ENCODE measurements around the gene PIP4K2C. TPM values are rescaled to one million over a fixed set of nuclear protein-coding genes. Genes with fewer than 3 reads are reported as not detected.

PIP4K2C gene
- total and polyA plus RNA-seq, 2 of the 4 experiments (the other 2 are of a cell fraction) = 12.5 to 23.1 TPM

DNA sequence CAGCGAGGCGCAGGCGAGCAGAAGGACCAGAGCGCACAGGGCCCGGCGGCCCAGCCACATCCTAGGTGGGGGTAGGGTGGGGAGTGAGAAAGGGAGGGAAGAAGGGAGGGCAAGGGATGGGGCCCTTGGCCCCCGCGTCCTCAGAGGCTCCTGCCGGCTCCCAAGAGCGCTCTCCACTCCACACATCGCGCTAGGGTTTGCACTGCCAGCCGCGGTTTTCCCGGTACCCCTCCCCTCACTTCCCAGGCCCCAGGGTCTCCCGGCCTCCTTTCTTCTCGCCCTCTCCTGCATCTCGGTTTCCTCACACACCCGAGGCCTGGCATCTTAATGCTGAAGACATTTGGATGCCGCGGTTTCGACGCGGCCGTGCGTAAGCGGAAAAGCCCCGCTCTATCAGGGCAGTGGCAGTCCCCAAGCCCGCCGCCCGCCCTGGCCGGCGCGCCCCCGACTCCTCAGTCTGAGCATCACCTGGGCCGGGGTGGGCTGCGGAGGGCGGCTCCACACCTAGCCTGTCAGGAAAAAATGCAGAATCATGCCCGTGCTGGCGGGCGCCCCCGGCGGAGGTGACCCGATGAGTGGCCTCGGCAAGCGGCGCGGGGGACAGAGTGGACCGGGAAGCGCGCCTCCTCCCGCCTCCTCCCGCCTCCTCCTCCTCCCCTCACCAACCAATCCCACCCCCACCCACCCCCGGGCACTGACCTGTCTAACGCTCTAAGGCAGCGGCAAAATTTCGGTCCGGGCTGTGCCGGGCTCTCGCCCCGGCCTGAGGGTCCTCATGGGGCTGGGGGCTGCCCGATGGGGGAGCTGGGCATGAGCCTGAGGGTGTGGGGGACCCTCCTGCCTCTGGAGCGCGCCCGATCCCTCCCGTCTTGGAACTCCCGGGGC is 41.3 kb downstream of the PIP4K2C start:
- H4K5ac ChIP-seq (ENCODE audit: low read depth, low read length) = no peak overlapping the region
- H2AK9ac ChIP-seq (replicated peaks; ENCODE audit: low read depth, low read length, poor library complexity) = peak overlapping the region; percentile 63
- no peak overlapping the region for H2AK5ac ChIP-seq (ENCODE audit: low read depth, low read length)
- dilution Hi-C loops (cut with HindIII; ENCODE audit: low sequenced_read_pairs, unreplicated experiment) (no loop called here), in situ Hi-C loops (cut with MboI; ENCODE audit: low sequenced_read_pairs) (no loop called here), intact Hi-C loops (cut with micrococcal nuclease) (loop anchor here (2.0 kb wide), 1 partner anchor 60 kb away; no protein-coding TSS in a partner anchor)
- H3K27ac ChIP-seq (ENCODE audit: insufficient read depth, low read length) = no peak overlapping the region
- peaks cover 47% of the 10 kb centered on the region for H3K27me3 ChIP-seq (ENCODE audit: control insufficient read depth, insufficient read depth, low read length)
- no peaks in the 10 kb centered on the region for H3K36me3 ChIP-seq (ENCODE audit: control insufficient read depth, insufficient read depth, low read length)
- ATAC-seq (ENCODE audit: low read depth) (peak; percentile 58), DNase-seq (no peak)
- H3K23ac ChIP-seq (ENCODE audit: low read depth, low read length) = no peak overlapping the region
- no peak overlapping the region for H3K18ac ChIP-seq (ENCODE audit: low read depth, low read length)
- TF ChIP-seq SMC3 (IDR thresholded peaks at IDR 0.05; ENCODE audit: low read depth, low read length) (no peak), BHLHE40 (IDR thresholded peaks at IDR 0.05; ENCODE audit: low read depth, low read length) (no peak), CEBPB (IDR thresholded peaks at IDR 0.05; ENCODE audit: low read depth, low read length) (no peak), NFE2L2 (IDR thresholded peaks at IDR 0.05; ENCODE audit: low read depth, low read length) (no peak)
- TF ChIP-seq, protein P1, sequence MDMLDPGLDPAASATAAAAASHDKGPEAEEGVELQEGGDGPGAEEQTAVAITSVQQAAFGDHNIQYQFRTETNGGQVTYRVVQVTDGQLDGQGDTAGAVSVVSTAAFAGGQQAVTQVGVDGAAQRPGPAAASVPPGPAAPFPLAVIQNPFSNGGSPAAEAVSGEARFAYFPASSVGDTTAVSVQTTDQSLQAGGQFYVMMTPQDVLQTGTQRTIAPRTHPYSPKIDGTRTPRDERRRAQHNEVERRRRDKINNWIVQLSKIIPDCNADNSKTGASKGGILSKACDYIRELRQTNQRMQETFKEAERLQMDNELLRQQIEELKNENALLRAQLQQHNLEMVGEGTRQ (IDR thresholded peaks at IDR 0.05; ENCODE audit: low read depth, low read length) = no peak
- peak overlapping the region; percentile 81 for H3K4me2 ChIP-seq (ENCODE audit: low read depth, low read length)
- WGBS, 2 experiments (ENCODE audit: extremely low coverage in 2 of 2, insufficient read length in 1 of 2) = 0% methylated on average over 16 of the region's 67 CpGs; no CpG with 5 or more reads in 1 of the 2 experiments
- BruUV-seq (replicated peaks) = no TSS peak
- no peak overlapping the region for H2BK5ac ChIP-seq (ENCODE audit: low read depth, low read length, poor library complexity, severe bottlenecking)
- H2BK15ac ChIP-seq (ENCODE audit: low read depth, low read length) = no peak overlapping the region
- H3K9me1 ChIP-seq (ENCODE audit: insufficient read depth, low read length) = no peaks in the 10 kb centered on the region
- no peak overlapping the region for H3K4ac ChIP-seq (ENCODE audit: low read depth, low read length)
- CTCF ChIA-PET = interaction anchor here (0.6 to 1.5 kb wide), 13 partner anchors 11 to 117 kb away, joined by 3 to 11 read pairs (median 3); partner anchors contain the start of gene PIP4K2C
- no peaks in the 10 kb centered on the region; the same call in 1 of the 2 replicates for H4K20me1 ChIP-seq (ENCODE audit: insufficient read depth, low read length)
- H4K8ac ChIP-seq (ENCODE audit: low read depth in 2 of 2, low read length in 2 of 2) = no peak overlapping the region
- H4K91ac ChIP-seq (ENCODE audit: insufficient read depth, low read depth, low read length) = no peak overlapping the region
- no peak overlapping the region for H2BK20ac ChIP-seq (ENCODE audit: low read depth, low read length)
- no peaks in the 10 kb centered on the region for H3K9me3 ChIP-seq (ENCODE audit: control insufficient read depth, insufficient read depth, low read length)
- peaks cover 2% of the 10 kb centered on the region; the same call in 1 of the 2 replicates for H3K4me1 ChIP-seq (ENCODE audit: control insufficient read depth, insufficient read depth, low read length)
- H3K14ac ChIP-seq (replicated peaks; ENCODE audit: low read depth, low read length) = no peak overlapping the region
- H2BK120ac ChIP-seq (ENCODE audit: low read depth, low read length) = no peak overlapping the region
- H3K4me3 ChIP-seq (ENCODE audit: insufficient read depth, low read depth, low read length) = peak overlapping the region; percentile 43
- no peak overlapping the region for H3K56ac ChIP-seq (ENCODE audit: extremely low read depth, insufficient read depth, low read length)
- H3K9ac ChIP-seq (ENCODE audit: low read depth, low read length) = no peak overlapping the region
- POLR2A ChIA-PET (ENCODE audit: unreplicated experiment) = no interaction called here
- peak overlapping the region; percentile 92 for H2AFZ ChIP-seq (replicated peaks; ENCODE audit: low read length, poor library complexity)
- no peaks in the 10 kb centered on the region for H3K79me1 ChIP-seq (ENCODE audit: low read depth in 1 of 2, low read length in 2 of 2)

Data from IMR-90 (cell line).